ENCODE results near the gene PPP1R9A. TPM values are rescaled to one million over a fixed set of nuclear protein-coding genes. Genes with fewer than 3 reads are reported as not detected.

The PPP1R9A gene
- total and polyA plus RNA-seq, 4 donors = 1.2 to 12.0 (median 4.5) TPM

DNA sequence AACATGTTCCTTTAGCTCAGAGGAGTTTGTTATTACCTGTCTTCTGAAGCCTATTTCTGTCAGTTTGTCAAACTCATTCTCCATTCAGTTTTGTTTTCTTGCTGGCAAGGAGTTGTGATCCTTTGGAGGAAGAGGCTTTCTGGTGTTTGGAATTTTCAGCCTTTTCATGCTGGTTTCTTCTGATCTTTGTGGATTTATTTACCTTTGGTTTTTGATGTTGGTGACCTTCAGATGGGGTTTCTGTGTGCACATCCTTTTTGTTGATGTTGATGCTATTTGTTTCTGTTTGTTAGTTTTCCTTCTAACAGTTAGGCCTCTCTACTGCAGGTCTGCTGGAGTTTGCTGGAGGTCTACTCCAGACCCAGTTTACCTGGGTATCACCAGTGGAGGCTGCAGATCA is 118.6 kb downstream of the PPP1R9A start:
- Histone ChIP-seq H3K4me3 (ENCODE audit: low read length in 2 of 2) (no peak overlapping the region), H3K4me1 (ENCODE audit: control insufficient read depth in 1 of 2, insufficient read depth in 2 of 2, low read length in 2 of 2) (no peaks in the 10 kb centered on the region), H3K27me3 (ENCODE audit: control insufficient read depth in 1 of 2, insufficient read depth in 2 of 2, low read length in 1 of 2) (no peaks in the 10 kb centered on the region), H3K27ac (ENCODE audit: low read depth in 1 of 2, low read length in 2 of 2) (no peak overlapping the region), H3K9me3 (ENCODE audit: control insufficient read depth, low read length) (no peaks in the 10 kb centered on the region), H3K36me3 (ENCODE audit: control insufficient read depth in 1 of 2, insufficient read depth in 2 of 2, low read length in 1 of 2) (no peaks in the 10 kb centered on the region)
- ATAC-seq (ENCODE audit: low FRiP score) (no peak), DNase-seq (no peak)
- intact Hi-C loops (cut with DNase I) = no loop called here

DNA sequence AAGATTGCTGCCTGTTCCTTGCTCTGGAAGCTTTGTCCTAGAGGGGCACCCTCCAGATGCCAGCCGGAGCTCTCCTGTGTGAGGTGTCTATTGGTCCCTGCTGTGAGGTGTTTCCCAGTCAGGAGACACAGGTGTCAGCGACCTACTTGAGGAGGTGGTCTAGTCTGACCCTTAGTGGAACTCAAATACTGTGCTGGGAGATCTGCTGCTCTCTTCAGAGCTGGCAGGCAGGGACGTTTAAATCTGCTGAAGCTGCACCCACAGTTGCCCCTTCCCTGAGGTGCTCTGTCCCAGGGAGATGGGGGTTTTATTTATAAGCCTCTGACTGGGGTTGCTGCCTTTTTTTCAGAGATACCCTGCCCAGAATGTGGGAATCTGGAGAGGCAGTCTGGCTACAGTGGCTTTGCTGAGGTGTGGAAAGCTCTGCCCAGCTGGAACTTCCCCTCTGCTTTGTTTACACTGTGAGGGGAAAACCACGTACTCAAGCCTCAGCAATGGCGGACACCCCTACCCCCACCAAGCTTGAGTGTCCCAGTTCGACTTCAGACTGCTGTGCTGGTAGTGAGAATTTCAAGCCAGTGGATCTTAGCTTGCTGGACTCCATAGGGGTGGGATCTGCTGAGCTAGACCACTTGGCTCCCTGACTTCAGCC is 119.2 kb downstream of the PPP1R9A start:
- Histone ChIP-seq H3K27me3 (ENCODE audit: control insufficient read depth in 1 of 2, insufficient read depth in 2 of 2, low read length in 1 of 2) (no peaks in the 10 kb centered on the region), H3K9me3 (ENCODE audit: control insufficient read depth, low read length) (no peaks in the 10 kb centered on the region), H3K27ac (ENCODE audit: low read depth in 1 of 2, low read length in 2 of 2) (no peak overlapping the region), H3K36me3 (ENCODE audit: control insufficient read depth in 1 of 2, insufficient read depth in 2 of 2, low read length in 1 of 2) (no peaks in the 10 kb centered on the region), H3K4me3 (ENCODE audit: low read length in 2 of 2) (no peak overlapping the region), H3K4me1 (ENCODE audit: control insufficient read depth in 1 of 2, insufficient read depth in 2 of 2, low read length in 2 of 2) (no peaks in the 10 kb centered on the region)
- WGBS, 2 donors = 72 to 79% methylated on average over 6 of the region's 6 CpGs
- DNase-seq = no peak
- no peak for ATAC-seq (ENCODE audit: low FRiP score)
- intact Hi-C loops (cut with DNase I) = no loop called here

DNA sequence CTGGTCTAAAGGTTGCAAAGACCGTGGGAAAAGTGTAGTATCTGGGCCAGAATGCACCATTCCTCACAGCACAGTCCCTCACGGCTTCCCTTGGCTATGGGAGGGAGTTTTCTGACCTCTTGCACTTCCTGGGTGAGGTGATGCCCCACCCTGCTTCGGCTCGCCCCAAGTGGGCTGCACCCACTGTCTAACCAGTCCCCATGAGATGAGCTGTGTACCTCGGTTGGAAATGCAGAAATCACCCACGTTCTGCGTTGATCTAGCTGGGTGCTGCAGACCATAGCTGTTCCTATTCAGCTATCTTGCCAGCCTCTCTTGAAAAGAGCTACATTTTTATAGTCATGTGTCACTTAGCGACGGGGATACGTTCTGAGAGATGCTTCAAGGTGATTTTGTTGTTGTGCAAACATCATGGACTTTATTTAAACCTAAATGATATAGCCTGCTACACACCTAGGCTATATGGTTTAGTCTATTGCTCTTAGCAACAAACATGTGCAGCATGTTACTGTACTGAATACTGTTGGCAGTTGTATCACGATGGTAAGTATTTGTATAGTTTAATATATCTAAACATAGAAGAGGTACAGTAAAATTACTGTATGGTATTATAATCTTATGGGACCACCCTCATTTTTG is 120.0 kb downstream of the PPP1R9A start:
- H3K36me3 ChIP-seq (ENCODE audit: control insufficient read depth in 1 of 2, insufficient read depth in 2 of 2, low read length in 1 of 2) = no peaks in the 10 kb centered on the region
- no peak for DNase-seq
- H3K27me3 ChIP-seq (ENCODE audit: control insufficient read depth in 1 of 2, insufficient read depth in 2 of 2, low read length in 1 of 2) = no peaks in the 10 kb centered on the region
- no peaks in the 10 kb centered on the region for H3K9me3 ChIP-seq (ENCODE audit: control insufficient read depth, low read length)
- H3K4me3 ChIP-seq (ENCODE audit: low read length in 2 of 2) = no peak overlapping the region
- no peak overlapping the region for H3K27ac ChIP-seq (ENCODE audit: low read depth in 1 of 2, low read length in 2 of 2)
- WGBS, 2 donors = 80 to 85% methylated on average over 11 of the region's 11 CpGs
- intact Hi-C loops (cut with DNase I) = no loop called here
- ATAC-seq (ENCODE audit: low FRiP score) = no peak
- H3K4me1 ChIP-seq (ENCODE audit: control insufficient read depth in 1 of 2, insufficient read depth in 2 of 2, low read length in 2 of 2) = no peaks in the 10 kb centered on the region

DNA sequence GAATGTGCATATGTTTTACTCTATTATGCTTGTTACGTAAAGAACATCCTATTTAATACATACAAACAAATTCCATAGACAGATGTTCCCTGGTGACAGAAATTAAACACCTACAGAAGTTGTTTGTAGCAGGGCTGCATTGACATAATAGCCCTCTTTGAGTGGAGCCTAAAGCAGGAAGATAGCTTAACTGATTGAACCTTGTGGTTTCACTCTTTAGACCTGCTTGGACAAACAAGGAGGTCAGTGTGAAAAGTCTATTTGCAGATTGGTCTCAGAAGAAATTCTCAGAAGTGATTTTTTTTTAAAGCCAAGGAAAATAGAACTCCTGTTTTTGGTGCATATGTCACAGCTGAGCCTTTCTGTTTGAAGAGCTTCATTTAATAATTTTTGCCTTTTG is 121.3 kb downstream of the PPP1R9A start:
- Histone ChIP-seq H3K27me3 (ENCODE audit: control insufficient read depth in 1 of 2, insufficient read depth in 2 of 2, low read length in 1 of 2) (no peaks in the 10 kb centered on the region), H3K4me3 (ENCODE audit: low read length in 2 of 2) (no peak overlapping the region), H3K9me3 (ENCODE audit: control insufficient read depth, low read length) (no peaks in the 10 kb centered on the region), H3K4me1 (ENCODE audit: control insufficient read depth in 1 of 2, insufficient read depth in 2 of 2, low read length in 2 of 2) (no peaks in the 10 kb centered on the region), H3K27ac (ENCODE audit: low read depth in 1 of 2, low read length in 2 of 2) (no peak overlapping the region), H3K36me3 (ENCODE audit: control insufficient read depth in 1 of 2, insufficient read depth in 2 of 2, low read length in 1 of 2) (no peaks in the 10 kb centered on the region)
- DNase-seq (no peak), ATAC-seq (ENCODE audit: low FRiP score) (no peak)
- WGBS, 2 donors = 95 to 100% methylated on average over 1 of the region's 1 CpG
- intact Hi-C loops (cut with DNase I) = no loop called here

DNA sequence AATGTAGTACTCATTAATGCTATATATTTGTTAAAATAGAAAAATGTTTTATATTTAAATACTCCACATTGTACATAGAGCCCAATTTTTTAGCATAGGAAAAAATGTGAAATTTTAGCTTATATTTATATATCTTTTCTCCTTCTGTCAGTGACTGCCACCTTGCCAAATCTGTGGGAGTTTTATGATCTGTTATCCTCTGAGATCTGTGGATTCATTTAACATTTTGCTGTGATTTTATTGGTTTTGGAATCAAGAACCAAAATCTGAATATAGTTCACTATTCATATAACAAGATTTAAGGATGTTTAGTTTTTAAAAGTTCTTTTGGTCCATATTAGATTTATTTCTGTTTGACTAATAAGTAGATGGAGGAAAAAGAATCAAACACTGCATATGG is 127.9 kb downstream of the PPP1R9A start:
- H3K4me3 ChIP-seq (ENCODE audit: low read length in 2 of 2) = no peak overlapping the region
- H3K36me3 ChIP-seq (ENCODE audit: control insufficient read depth in 1 of 2, insufficient read depth in 2 of 2, low read length in 1 of 2) = no peaks in the 10 kb centered on the region
- H3K9me3 ChIP-seq (ENCODE audit: control insufficient read depth, low read length) = no peaks in the 10 kb centered on the region
- DNase-seq = no peak
- intact Hi-C loops (cut with DNase I) = no loop called here
- ATAC-seq (ENCODE audit: low FRiP score) = no peak
- no peaks in the 10 kb centered on the region for H3K4me1 ChIP-seq (ENCODE audit: control insufficient read depth in 1 of 2, insufficient read depth in 2 of 2, low read length in 2 of 2)
- no peaks in the 10 kb centered on the region for H3K27me3 ChIP-seq (ENCODE audit: control insufficient read depth in 1 of 2, insufficient read depth in 2 of 2, low read length in 1 of 2)
- no peak overlapping the region for H3K27ac ChIP-seq (ENCODE audit: low read depth in 1 of 2, low read length in 2 of 2)

DNA sequence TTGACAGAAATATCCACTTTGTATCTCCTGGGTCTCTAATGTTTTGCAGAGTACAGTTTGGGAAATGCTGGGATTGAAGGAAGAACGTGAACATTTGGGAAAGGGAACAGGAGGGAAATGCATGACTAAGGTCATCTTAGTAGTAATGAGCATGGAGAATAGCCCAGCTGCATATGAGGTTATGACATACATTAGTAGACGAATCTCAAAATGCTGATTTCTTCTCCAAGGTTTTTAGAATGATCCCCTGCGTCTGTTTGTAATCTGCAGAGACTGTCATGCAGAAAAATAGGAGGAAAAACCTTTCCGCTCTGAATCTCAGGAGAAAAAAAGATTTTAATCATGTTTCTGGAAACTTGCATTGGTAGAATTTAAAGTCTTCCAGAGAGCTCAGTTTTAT is 133.6 kb downstream of the PPP1R9A start:
- Histone ChIP-seq H3K27ac (ENCODE audit: low read depth in 1 of 2, low read length in 2 of 2) (no peak overlapping the region), H3K36me3 (ENCODE audit: control insufficient read depth in 1 of 2, insufficient read depth in 2 of 2, low read length in 1 of 2) (no peaks in the 10 kb centered on the region), H3K4me3 (ENCODE audit: low read length in 2 of 2) (no peak overlapping the region), H3K4me1 (ENCODE audit: control insufficient read depth in 1 of 2, insufficient read depth in 2 of 2, low read length in 2 of 2) (no peaks in the 10 kb centered on the region), H3K27me3 (ENCODE audit: control insufficient read depth in 1 of 2, insufficient read depth in 2 of 2, low read length in 1 of 2) (no peaks in the 10 kb centered on the region), H3K9me3 (ENCODE audit: control insufficient read depth, low read length) (no peaks in the 10 kb centered on the region)
- WGBS, 2 donors = 66 to 77% methylated on average over 4 of the region's 4 CpGs
- ATAC-seq (ENCODE audit: low FRiP score) (no peak), DNase-seq (no peak)
- intact Hi-C loops (cut with DNase I) = no loop called here

DNA sequence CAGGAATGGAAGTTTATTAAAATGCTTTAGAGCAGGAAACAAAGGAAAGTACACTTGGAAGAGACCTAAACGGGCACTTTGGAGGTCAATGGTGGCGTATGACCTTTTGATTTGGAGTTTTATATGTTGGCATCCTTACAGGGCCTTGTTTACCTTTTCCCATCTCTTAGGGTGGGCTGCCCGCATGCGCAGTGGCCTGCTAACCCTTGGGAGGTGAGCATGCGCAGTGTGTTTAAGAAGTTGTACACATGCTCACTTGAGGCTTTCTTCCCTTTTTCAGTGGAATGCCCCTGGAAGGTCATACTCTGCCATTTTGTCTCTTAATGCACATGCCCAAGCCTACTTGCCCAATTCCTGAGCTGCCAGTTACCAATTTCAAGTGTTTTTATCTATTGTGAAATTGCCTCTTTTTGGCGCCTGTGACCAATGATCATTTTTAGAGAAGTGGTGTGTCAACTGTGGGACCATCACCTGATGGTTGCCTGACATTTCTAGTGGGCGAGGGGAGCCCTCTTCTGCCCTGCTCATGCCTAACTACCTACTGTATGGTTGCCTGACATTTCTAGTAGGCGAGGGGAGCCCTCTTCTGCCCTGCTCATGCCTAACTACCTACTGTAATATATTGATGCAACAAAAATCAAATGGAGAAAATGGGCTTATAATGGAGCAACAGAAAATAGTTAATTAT is 138.0 kb downstream of the PPP1R9A start:
- H3K4me1 ChIP-seq (ENCODE audit: control insufficient read depth in 1 of 2, insufficient read depth in 2 of 2, low read length in 2 of 2) = no peaks in the 10 kb centered on the region
- no peaks in the 10 kb centered on the region for H3K27me3 ChIP-seq (ENCODE audit: control insufficient read depth in 1 of 2, insufficient read depth in 2 of 2, low read length in 1 of 2)
- DNase-seq = no peak
- intact Hi-C loops (cut with DNase I) = no loop called here
- 90 to 93% methylated on average over 8 of the region's 8 CpGs for WGBS, 2 donors
- no peaks in the 10 kb centered on the region for H3K9me3 ChIP-seq (ENCODE audit: control insufficient read depth, low read length)
- H3K36me3 ChIP-seq (ENCODE audit: control insufficient read depth in 1 of 2, insufficient read depth in 2 of 2, low read length in 1 of 2) = no peaks in the 10 kb centered on the region
- no peak for ATAC-seq (ENCODE audit: low FRiP score)
- no peak overlapping the region for H3K4me3 ChIP-seq (ENCODE audit: low read length in 2 of 2)
- no peak overlapping the region for H3K27ac ChIP-seq (ENCODE audit: low read depth in 1 of 2, low read length in 2 of 2)

DNA sequence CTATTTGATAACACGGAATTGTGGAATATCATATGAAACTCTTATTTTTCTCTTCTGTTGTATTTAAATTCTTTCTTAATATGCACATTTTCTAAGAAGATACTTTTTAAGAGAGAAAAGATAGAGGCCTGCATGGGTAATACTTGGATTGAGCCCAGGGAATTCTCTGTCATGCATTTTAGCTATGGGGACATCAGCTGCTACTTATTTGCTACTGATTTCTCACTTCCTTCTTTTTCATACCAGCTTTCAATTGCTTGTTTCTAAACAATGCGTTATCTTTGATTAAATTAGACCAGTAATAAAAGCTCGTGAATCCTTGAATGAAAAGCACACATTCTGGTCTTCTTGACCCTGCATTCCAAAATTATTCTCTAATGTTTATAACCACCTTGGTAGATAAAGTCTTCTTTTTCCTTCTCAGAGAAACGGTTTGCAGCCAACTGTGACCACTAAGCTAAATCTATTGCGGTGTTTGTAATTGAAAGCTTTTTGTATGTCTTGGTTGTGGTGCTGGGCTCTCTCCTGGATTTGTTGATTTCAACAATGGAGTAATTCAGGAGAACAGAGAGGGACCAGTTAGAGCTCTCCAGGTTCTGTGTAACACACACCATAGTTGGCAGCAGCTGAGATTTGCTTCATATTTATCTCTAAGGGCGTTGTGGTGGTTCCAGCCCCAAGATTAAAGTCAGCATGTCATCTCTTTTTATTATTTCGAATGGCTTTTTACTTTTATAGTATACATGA is 139.3 kb downstream of the PPP1R9A start:
- intact Hi-C loops (cut with DNase I) = no loop called here

More for the DNA sequence above, 139.3 kb downstream of the PPP1R9A start:
- H3K9me3 ChIP-seq (ENCODE audit: control insufficient read depth, low read length) = no peaks in the 10 kb centered on the region
- H3K27ac ChIP-seq (ENCODE audit: low read depth in 1 of 2, low read length in 2 of 2) = no peak overlapping the region
- 77 to 78% methylated on average over 7 of the region's 7 CpGs for WGBS, 2 donors
- DNase-seq = no peak
- no peaks in the 10 kb centered on the region for H3K36me3 ChIP-seq (ENCODE audit: control insufficient read depth in 1 of 2, insufficient read depth in 2 of 2, low read length in 1 of 2)
- ATAC-seq (ENCODE audit: low FRiP score) = no peak
- H3K4me1 ChIP-seq (ENCODE audit: control insufficient read depth in 1 of 2, insufficient read depth in 2 of 2, low read length in 2 of 2) = no peaks in the 10 kb centered on the region
- no peak overlapping the region for H3K4me3 ChIP-seq (ENCODE audit: low read length in 2 of 2)
- H3K27me3 ChIP-seq (ENCODE audit: control insufficient read depth in 1 of 2, insufficient read depth in 2 of 2, low read length in 1 of 2) = no peaks in the 10 kb centered on the region
